MCF 10A (cell line): ENCODE data around the gene SLC6A9. TPM values are rescaled to one million over a fixed set of nuclear protein-coding genes. Genes with fewer than 3 reads are reported as not detected.

ENCODE experiments used
- BruUV-seq: library from RNA; stranded (reverse); fragments of 400-500 nt; replicated peaks from 2 replicates; lab custom pipeline; 2021; lab: Mats Ljungman, UMichigan
- CTCF ChIA-PET: fragments of 300-600 bp; sonication (Branson Sonifier 250); formaldehyde crosslinking; extraction: SDS; loops from one replicate; lab custom pipeline; 2021; ENCODE audit warnings: antibody characterized with exemption, inconsistent platforms; lab: Yijun Ruan, JAX
- POLR2A ChIA-PET: fragments of 300-600, 350-650 bp; sonication (Branson Sonifier 250); formaldehyde crosslinking; extraction: SDS; loops from one replicate; lab custom pipeline; 2020; ENCODE audit warnings: antibody characterized with exemption, inconsistent platforms; lab: Yijun Ruan, JAX
- DNase-seq: peaks from one replicate; pipeline ENCODE4 v3.0.0-alpha.2; 2018; ENCODE audit not compliant: unreplicated experiment
- H3K27ac Mint-ChIP-seq: one replicate; pipeline ENCODE4 v1.8.0; 2022; ENCODE audit warnings: mild to moderate bottlenecking, low read depth, mixed read lengths; ENCODE audit not compliant: unreplicated experiment
- H3K27me3 Mint-ChIP-seq: one replicate; pipeline ENCODE4 v1.8.0; 2022; ENCODE audit warnings: mixed read lengths; ENCODE audit not compliant: insufficient read depth, unreplicated experiment
- H3K36me3 Mint-ChIP-seq: one replicate; pipeline ENCODE4 v1.8.0; 2022; ENCODE audit warnings: mild to moderate bottlenecking, moderate library complexity, mixed read lengths; ENCODE audit not compliant: insufficient read depth, unreplicated experiment
- H3K4me1 Mint-ChIP-seq: one replicate; pipeline ENCODE4 v1.8.0; 2022; ENCODE audit warnings: mixed read lengths; ENCODE audit not compliant: insufficient read depth, unreplicated experiment
- H3K4me3 Mint-ChIP-seq: one replicate; pipeline ENCODE4 v1.8.0; 2022; ENCODE audit warnings: mild to moderate bottlenecking, moderate library complexity, mixed read lengths; ENCODE audit not compliant: unreplicated experiment
- H3K9me3 Mint-ChIP-seq: one replicate; pipeline ENCODE4 v1.8.0; 2022; ENCODE audit warnings: mixed read lengths; ENCODE audit not compliant: unreplicated experiment
- CTCF ChIP-seq: fragments of 200-600 bp; IDR thresholded peaks from one replicate; pipeline ENCODE4 v1.8.0; 2022; ENCODE audit warnings: antibody characterized with exemption, mild to moderate bottlenecking; ENCODE audit not compliant: unreplicated experiment
- intact Hi-C: fragments of 100-400 bp; cut with micrococcal nuclease; formaldehyde crosslinking; loops from 2 replicates; pipeline ENCODE4 v1.14.1; 2022
- total RNA-seq: library from RNA; stranded (reverse); gene quantifications from 2 replicates; pipeline ENCODE4 v1.2.3, GENCODE V29; 2022

The SLC6A9 gene
- total RNA-seq, 1 experiment from 2014 or later: 64.9 TPM

- intact Hi-C loops: no loop called here
- no peaks in the 10 kb centered on the region for H3K9me3 Mint-ChIP-seq
- no peaks in the 10 kb centered on the region for H3K36me3 Mint-ChIP-seq
- H3K27me3 Mint-ChIP-seq: no peaks in the 10 kb centered on the region
- peaks cover 31% of the 10 kb centered on the region for H3K4me1 Mint-ChIP-seq
- ChIA-PET POLR2A (no interaction called here), CTCF (interaction anchor here (0.5 to 16.5 kb wide), 8 partner anchors 14 to 562 kb away, joined by 3 to 218 read pairs (median 4); no protein-coding TSS in a partner anchor)
- no peak for TF ChIP-seq CTCF
- no peak overlapping the region for H3K27ac Mint-ChIP-seq
- BruUV-seq: no TSS peak
- no peak overlapping the region for H3K4me3 Mint-ChIP-seq
- no peak for DNase-seq
Observed at GRCh38 chr1:44033041-44033575, 1.8 kb upstream of the SLC6A9 start.

- DNase-seq: no peak
- intact Hi-C loops: no loop called here
- TF ChIP-seq CTCF: no peak
- Mint-ChIP-seq H3K4me3 (peak overlapping the region; percentile 80), H3K9me3 (no peaks in the 10 kb centered on the region), H3K4me1 (peaks cover 36% of the 10 kb centered on the region), H3K27me3 (no peaks in the 10 kb centered on the region), H3K27ac (no peak overlapping the region), H3K36me3 (no peaks in the 10 kb centered on the region)
- BruUV-seq: no TSS peak
- ChIA-PET POLR2A (interaction anchor here (1.4 to 1.6 kb wide), 2 partner anchors 9 to 16 kb away, joined by 3 to 5 read pairs; no protein-coding TSS in a partner anchor), CTCF (interaction anchor here (1.0 to 16.5 kb wide), 4 partner anchors 15 to 269 kb away, joined by 3 to 218 read pairs (median 4); no protein-coding TSS in a partner anchor)
Observed at GRCh38 chr1:44032170-44032790, 1.0 kb upstream of the SLC6A9 start.

- BruUV-seq: TSS peak; percentile 34
- DNase-seq: peak; percentile 58
- Mint-ChIP-seq H3K9me3 (no peaks in the 10 kb centered on the region), H3K27ac (no peak overlapping the region), H3K4me1 (peaks cover 25% of the 10 kb centered on the region), H3K36me3 (no peaks in the 10 kb centered on the region), H3K27me3 (no peaks in the 10 kb centered on the region), H3K4me3 (peak overlapping the region; percentile 80)
- no peak for TF ChIP-seq CTCF
- ChIA-PET POLR2A (interaction anchor here (0.6 to 2.1 kb wide), 7 partner anchors 11 to 380 kb away, joined by 3 to 6 read pairs (median 4); partner anchors contain the start of genes ATP6V0B and KDM4A), CTCF (interaction anchor here (0.6 to 16.5 kb wide), 4 partner anchors 12 to 270 kb away, joined by 3 to 218 read pairs (median 4); no protein-coding TSS in a partner anchor)
- intact Hi-C loops: no loop called here
Observed at GRCh38 chr1:44030605-44031251, 534 bp downstream of the SLC6A9 start.
